Measurements from ENCODE around the gene STK32B.

DNA sequence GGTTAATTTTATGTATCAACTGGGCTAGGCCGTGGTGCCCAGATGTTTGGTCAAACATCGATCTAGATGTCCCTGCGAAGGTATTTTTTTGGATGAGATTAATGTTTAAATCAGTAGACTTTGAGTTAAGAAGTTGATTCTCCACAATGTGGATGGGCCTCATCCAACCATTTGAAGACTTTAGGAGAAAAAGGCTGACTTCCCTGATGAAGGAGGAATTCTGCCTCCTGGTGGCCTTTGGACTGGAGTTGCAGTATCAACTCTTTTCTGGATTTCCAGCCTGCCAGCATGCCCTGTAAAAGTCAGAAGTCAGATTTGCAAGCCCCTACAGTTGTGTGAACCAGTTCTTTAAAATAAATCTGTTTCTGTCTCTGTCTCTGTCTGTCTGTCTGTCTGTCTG is 91.4 kb downstream of the STK32B start:
- TF ChIP-seq, protein P1, sequence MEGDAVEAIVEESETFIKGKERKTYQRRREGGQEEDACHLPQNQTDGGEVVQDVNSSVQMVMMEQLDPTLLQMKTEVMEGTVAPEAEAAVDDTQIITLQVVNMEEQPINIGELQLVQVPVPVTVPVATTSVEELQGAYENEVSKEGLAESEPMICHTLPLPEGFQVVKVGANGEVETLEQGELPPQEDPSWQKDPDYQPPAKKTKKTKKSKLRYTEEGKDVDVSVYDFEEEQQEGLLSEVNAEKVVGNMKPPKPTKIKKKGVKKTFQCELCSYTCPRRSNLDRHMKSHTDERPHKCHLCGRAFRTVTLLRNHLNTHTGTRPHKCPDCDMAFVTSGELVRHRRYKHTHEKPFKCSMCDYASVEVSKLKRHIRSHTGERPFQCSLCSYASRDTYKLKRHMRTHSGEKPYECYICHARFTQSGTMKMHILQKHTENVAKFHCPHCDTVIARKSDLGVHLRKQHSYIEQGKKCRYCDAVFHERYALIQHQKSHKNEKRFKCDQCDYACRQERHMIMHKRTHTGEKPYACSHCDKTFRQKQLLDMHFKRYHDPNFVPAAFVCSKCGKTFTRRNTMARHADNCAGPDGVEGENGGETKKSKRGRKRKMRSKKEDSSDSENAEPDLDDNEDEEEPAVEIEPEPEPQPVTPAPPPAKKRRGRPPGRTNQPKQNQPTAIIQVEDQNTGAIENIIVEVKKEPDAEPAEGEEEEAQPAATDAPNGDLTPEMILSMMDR (IDR thresholded peaks at IDR 0.05) = peak in 10 of 12 donors; percentile 25 to 55 (median 40)
- TF ChIP-seq POLR2A (IDR thresholded peaks at IDR 0.05) = no peak

All from heart left ventricle (tissue), 13 donors.